Spleen (tissue), 7 donors: ENCODE results near the gene CALM1.

Source experiments
- CTCF ChIP-seq, 11 experiments: fragments of 200-600 bp in 7 of 11; fragments of 450-650 bp in 4 of 11; sonication (generic) in 4 of 11; IDR thresholded peaks in 8 of 11; conservative IDR thresholded peaks in 3 of 11; 1 replicate in 7 of 11; 2 replicates in 4 of 11; pipeline versions ENCODE4 v1.4.0 to v1.8.0; 2016 to 2021; ENCODE audit warnings: antibody characterized with exemption in 11 of 11, inconsistent platforms in 4 of 11, mild to moderate bottlenecking in 1 of 11
- POLR2A ChIP-seq, 3 donors: fragments of 450-650 bp; IDR thresholded peaks; one replicate each; pipeline ENCODE4 v1.5.1; 2017; ENCODE audit warnings: antibody characterized with exemption in 3 of 3, mild to moderate bottlenecking in 1 of 3
- POLR2AphosphoS5 ChIP-seq, 3 donors: sonication (generic); formaldehyde crosslinking; IDR thresholded peaks; one replicate each; pipeline ENCODE4 v1.5.1; 2017; ENCODE audit warnings: antibody characterized with exemption in 3 of 3
- donor health status: DM: no; HTN: no; CAD: no; lungs with moderate emphysema.
- donor health status: DM: no; HTN: no; CAD: no.
- donor health status: DM: no; HTN: no; CAD: no.

GRCh38 chr14:90452366-90452765 lies 55.5 kb downstream of the CALM1 start:
- TF ChIP-seq CTCF (IDR thresholded peaks at IDR 0.05 in 8 of 11, conservative IDR thresholded peaks at IDR 0.05 in 3 of 11), result no peak
- no peak for TF ChIP-seq POLR2A (IDR thresholded peaks at IDR 0.05)
- no peak for TF ChIP-seq POLR2AphosphoS5 (IDR thresholded peaks at IDR 0.05)
